HG03469 (cell line): ENCODE data around the gene BCCIP.

Source experiments
- ATAC-seq: cut with Tn5 transposase; IDR thresholded peaks from one replicate; pipeline ENCODE4 v1.9.1; 2021; ENCODE audit warnings: mild to moderate bottlenecking, moderate library complexity, moderate number of reproducible peaks; ENCODE audit not compliant: unreplicated experiment

Gene BCCIP

DNA sequence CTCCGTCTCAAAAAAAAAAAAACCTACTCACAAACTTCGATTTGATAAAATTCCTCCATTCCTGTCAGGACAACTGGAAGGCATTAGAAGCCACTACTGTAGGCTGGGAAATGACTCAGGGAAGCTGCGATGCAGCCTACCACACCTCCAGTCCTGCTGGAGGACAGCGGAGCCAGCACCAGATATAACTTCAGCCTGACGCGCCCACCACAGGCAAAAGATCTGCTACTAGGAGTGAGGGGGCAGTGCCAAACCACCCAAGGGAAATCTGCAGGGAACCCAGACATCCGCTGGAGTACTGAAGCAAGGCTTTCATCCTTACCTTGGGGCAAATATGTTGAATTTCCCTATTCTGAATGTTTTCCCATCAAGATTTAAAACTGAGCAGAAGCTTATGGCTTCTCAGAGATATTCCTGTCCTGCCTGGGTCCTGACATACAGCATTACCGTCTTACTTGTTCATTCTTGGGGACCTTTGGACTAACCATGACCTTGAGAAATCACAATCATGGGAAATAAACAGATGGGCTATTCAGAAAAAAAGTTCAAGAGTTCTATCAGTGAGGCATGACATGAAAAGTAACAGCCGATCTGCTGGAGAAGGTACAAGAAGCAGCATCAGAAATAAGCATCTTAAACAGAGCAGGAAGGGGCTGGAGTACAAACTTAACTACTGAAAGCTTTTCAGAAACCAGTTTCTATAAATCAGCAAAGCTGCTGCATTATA lies 20.4 kb downstream of the BCCIP start:
- ATAC-seq: no peak

DNA sequence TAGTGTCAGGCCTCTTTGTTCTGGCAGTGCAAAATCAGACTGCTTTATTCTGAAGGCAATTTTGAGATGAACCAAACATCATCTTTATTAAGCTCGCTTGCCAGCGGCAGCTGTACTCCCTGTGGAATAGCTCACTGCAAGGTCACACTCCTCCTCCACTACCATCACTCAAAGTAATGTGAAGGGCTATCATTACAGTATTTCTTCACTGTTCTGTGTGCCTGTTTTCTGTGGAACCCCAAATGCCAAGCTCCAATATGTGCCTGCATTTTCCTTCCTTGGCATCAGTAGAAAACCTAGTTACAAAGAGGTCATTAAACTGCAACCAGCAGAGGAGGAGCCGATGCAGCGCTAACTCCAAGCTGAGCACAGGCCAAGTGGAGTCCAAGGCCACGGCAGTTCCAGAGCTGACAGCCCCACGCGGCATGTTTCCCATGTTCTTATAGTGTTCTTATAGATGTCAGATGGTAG lies 21.4 kb downstream of the BCCIP start:
- no peak for ATAC-seq

DNA sequence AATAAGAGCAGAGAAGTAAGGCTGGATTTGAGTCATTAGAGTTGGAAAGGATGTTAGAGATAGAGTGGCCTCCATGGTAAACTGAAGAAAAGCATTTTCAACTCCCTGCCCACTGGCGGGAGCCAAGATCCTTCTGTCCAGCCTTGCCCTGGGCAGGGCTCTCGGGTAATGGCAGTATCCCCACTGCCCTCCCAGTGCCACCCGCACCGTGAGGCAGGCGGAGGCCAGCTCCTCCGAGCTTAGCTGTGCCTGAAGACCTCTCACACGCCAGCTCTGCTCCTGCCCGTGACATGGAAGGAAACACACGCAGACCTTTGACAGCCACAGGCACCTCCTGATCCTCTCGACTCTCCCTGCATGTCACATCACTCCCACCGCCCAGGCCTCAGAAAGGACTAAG lies 22.3 kb downstream of the BCCIP start:
- no peak for ATAC-seq

DNA sequence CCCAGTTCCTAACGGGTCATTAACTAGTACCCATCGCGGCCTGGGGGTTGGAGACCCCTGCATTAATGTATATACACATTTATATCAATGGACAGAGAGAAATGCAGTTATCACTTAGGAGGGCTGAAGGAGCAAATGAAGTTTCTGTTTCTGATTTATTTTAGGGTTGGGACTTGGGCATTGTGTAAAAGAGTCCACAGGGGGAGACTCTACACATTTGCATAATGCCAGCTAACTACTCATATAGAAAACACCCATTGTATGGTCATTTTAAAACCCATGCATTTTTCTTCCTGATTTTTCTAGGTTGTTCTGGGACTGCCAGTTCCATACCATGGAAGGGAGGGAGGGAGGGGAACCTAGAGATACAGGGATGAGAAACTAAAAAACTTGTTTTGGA lies 23.5 kb downstream of the BCCIP start:
- no peak for ATAC-seq

DNA sequence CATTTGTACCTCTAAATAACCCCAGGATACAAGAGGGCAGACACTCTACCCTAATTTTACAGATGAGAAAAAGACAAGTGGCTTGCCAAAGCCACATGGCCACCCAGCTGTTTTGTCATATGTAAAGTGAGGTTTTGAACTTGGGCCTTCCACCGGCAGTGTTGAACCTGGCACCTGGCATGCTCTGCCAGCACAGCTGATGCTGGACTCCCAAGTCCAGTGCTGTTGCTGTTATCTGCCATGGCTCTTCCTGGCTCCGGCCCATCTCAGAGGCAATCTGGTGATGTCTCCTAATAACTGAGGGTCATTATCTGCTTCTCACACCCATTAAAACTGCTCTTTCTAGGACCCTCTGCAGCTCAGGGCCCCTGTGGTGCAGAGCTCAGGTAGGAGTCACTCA lies 25.0 kb downstream of the BCCIP start:
- ATAC-seq: no peak

DNA sequence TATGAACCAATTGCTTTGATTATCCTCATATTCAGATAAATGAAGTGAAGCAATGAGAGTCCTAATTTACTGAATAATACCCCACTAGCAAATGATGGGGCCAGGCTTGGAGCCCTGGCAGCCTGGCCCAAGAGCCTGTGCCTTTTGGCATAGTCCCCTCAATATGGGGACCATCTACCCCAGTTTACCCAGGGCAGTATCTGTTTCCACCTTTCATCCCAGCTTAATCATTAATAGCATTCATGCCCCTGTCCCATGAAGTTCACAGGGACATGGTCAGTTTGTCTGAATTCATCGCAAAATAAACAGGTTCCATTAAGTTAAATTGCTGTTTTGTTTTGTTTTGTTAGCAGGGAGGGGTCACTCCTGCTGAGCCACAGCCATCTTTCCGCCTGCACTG lies 25.5 kb downstream of the BCCIP start:
- no peak for ATAC-seq

DNA sequence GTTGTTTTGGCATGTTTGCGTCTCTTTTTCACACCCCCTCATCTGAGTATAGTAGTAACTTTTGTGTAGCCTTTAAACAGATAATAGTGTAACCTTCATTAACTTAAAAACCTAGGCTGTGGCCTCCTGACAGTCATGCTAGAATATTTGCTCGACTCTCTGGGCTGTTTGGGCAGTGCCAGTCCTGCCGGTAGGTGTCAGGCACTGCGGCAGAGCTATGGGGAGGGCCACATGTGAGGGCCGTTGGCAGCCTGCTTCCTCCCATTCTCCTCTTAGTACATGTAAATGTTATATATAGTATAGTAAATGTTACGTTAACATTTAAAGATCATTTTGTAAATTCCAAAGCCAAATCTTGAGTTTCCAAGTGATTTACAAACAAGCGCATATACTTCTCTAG lies 26.1 kb downstream of the BCCIP start:
- no peak for ATAC-seq

DNA sequence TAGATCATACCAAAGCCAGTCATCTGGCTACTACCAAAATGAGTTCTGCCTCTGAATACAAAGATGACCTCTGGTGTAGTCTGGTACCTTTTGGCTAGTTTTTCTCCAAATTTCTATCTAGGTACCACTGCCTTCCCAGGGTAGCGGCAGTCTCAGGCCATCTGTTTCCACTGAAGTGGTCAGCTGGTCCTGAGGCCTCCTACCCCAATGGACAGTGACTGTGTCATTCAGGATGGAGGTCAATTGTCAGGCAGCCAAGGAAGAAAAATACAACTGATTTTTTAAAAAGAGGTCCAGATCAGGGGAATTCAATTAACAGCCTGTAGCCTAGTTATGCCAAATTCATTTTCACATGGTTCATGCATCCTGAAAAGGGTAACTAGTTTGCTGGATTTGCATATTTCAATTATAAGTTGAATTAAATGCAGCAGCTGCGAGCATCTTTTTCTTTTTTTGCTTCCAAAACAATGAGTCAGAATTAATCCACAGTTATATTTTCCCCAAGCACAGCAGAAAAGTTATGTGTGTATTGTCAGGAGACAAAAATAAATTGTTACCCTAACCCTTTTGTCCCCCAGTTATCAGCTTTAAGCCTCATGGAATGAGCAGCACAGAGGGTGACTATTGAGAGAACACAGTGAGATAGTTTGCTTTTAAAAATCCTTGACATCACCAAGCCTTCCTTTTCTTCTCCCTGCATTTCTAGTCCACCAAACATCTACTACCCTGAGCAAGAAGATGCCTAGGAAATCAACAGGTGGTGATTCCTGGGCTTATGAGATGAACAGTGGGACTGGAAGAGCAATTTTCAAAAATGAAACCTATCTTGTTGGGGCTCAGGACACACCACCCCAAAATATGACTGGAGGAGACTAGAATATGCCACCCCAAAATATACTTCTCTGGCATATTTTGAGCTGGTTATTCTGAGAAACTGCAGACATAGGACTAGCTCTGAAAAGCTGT lies 27.7 kb downstream of the BCCIP start:
- no peak for ATAC-seq

DNA sequence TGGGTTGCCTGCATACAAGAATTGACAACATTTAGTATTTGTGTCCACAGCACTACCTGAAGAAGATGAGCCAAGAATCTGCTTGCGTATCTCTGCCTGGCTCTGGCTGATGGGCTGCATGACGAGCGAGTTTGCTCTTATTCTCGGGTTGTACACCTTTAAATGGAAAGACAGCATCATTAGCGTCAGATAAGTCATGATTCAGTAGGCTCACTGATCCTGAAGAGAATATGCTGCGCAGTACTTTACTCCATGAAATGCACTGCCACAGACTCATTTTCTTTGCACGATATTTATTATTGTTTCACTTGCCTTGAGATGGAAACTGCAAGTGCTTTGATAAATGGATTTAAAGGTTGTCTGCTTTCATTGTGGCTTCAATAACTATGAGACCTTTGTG lies 29.1 kb downstream of the BCCIP start:
- no peak for ATAC-seq

DNA sequence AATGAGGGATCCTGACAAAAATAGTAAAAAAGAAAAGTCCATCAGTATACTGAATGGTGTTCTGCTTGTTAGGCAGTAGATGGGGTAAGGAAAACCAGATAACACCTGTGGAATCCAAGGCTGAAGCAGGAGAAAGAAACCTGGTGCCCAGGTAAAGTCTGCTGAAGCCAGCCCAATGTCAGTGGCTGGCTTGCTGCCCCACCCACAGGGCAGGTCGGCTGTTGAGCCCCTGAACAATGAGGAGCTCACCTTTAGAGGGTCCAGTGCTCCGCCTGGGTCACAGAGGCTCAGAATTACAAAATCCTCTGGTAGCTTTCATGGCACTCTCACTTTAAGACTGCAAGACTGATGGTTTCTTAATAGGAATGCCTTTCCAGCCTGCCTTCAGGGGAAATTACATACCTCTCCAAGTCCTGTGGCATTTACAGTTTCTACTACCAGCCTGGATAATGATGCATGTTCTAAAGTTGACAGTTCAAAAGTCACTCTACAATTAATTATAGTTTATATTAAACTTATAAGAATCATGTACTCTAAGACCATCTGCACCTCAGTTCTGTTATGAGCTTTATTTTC lies 33.9 kb downstream of the BCCIP start:
- ATAC-seq: no peak

DNA sequence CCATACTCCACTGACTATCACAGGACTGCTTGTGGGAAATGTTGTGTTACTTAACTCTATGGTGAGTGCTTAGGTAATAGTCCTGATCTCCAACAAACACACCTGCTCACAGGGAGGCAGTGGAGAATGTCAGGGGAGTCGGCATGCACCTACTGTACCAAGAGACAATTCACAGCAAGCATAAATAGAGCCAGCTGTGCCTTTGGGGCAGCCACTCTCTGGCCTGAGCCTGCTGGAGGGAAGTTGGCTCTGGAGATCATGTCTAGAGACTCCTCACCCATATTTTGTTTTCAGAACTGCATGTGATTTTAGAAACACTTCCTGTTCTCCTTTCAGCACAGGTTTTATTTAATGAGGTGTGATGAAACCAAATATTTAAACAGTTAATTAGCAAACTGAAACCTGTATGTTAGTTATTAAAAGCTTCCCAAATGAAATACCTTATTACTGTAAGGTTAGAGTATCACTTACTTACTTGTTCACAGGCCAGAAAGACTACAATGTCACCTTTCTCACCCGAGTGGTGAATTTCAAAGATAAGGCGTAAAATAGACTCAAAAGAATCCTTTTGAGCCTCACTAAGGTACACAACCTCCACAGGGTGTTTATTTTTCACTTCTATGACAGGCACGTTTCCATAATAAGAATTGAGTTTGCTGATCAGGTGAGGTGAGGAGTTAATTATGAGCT lies 35.9 kb downstream of the BCCIP start:
- no peak for ATAC-seq

DNA sequence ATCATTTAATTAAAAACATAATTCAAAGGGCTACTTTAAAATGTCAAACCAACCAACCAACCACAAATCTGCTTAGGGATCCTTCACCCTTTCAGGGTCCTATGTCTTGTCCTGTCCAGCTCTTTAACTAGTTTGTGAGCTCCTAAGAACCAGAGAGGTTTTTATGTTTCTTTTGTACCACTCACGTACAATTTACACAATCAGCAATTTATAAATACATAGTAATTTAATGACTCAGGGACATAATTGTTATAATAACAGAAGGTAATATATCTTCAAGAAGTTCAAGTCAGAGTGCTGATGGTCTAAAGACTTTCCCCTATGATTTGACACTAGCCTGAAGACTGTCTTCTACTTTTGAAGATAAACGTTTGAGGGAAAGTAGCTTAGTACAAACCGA lies 41.8 kb downstream of the BCCIP start:
- no peak for ATAC-seq

DNA sequence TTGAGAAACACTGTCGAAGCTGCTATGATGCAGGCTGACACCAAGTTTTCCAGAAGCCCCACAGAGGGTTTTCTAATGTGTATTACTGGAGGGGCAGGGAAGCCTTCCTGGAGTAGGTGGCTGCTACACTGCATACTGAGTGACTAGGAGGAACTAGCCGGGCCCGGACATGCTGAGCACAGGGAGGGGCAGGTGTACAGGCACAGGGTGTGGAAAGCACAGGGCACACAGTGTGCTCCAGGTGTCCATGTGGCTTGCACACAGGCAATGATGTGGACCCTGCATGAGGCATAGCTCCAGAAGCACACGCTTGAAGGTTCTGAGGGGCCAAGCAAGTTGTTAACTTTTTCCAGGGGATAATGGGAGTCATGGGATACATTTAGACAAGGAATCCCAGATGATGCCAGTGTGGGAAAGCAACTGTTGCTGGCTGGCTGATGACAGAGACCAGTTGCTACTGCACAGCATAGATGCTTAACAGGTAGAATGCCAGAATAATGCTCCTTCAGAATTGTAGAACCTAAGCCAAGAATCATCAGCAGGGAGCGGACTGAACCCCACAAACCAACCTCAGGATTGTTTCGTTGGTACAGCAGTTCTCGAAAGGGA lies 43.2 kb downstream of the BCCIP start:
- no peak for ATAC-seq

DNA sequence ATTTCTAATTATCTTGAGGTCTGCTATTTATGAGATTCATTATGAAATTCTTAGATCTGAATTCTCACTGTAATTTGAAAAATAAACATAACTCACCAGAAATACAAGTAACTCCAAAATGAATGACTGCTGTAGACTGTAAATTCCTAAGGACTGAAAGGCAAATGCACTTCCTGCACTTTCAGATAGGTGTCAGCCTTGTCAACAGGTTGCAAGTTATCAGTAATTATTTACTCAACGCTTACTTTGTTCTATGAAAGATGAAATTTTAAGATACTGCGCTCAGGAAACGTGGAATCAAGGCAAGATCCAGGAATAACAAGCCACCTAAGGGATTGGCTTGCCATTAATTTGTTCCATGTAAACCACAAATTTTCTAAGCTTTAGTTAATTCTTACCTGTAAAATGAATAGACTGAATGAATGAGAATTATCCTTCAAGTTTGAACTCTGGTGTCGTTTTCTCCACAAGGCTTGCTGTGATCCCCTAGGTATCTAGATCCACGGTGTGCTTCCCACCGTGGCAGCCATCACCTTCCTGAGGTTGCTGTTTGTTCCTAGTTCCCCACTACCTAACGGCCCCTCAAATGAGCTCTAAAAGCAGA lies 45.1 kb downstream of the BCCIP start:
- ATAC-seq: peak; percentile 58

DNA sequence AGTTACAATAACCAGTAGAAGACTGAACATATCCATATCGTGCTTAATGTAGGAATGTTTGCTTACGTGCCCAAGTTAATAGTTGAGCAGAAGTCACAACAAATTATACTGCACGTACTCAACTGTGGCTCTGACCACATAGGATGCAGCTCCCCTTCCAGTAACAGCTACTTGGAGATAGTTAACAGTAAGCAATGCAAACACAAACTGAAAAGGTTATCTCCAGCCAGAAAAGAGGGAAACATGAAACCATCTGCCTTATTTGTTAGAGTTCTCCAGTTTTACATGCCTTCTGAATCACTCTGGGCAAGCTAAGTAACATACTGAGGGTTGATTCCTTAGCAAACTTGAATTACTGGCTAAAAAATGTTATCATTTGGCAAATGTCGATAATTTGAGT lies 48.0 kb downstream of the BCCIP start:
- ATAC-seq: no peak

DNA sequence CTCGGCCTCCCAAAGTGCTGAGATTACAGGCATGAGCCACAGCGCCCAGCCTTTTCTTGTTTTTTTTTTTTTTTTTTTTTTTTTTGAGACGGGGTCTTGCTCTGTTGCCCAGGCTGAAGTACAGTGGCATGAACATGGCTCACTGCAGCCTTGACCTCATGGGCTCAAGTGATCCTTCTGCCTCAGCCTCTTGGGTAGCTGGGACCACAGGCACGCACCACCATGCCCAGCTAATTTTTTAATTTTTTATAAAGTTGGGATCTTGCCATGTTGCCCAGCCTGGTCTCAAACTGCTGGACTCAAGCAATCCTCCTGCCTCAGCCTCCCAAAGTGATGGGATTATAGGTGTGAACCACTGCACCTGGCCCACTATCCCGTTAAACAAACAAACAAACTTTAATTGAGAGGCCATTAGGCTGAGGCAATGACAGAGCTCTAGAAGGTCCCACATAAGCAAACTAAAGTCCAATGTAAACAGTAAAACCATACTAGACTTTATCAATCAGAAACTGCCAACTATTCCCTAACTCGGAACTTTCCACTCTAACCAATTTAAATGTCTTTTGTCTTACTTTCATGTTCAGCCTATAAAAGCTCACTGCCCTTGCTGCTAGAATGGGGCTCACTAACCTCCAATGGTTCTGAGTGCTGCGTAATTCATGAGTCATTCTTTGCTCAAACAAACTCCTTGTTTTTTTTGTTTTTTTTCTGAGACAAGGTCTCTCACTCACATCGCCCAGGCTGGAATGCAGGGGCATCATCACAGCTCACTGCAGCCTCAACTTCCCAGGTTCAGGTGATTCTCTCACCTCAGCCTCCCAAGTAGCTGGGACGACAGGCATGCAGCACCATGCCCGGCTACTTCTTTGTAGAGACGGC lies 55.9 kb downstream of the BCCIP start:
- no peak for ATAC-seq

DNA sequence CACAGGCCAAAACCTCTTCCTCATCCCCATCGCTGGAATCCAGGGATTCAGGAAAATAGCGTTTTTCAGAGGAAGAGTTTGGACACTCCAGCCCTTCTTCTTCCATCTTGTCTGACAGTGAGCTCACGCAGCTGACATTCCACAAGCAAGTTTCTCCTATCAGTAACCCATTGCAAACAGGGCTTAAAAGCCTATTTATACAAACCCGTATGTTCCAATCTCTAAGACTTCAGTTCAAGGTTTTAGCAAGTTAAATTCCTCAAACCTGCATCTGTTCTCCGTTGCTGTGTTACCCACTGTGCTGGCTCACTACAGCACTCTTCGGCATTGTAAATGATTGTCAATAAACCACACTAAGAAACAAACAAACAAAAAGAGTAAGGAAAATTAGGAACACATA lies 57.4 kb downstream of the BCCIP start:
- ATAC-seq: no peak

DNA sequence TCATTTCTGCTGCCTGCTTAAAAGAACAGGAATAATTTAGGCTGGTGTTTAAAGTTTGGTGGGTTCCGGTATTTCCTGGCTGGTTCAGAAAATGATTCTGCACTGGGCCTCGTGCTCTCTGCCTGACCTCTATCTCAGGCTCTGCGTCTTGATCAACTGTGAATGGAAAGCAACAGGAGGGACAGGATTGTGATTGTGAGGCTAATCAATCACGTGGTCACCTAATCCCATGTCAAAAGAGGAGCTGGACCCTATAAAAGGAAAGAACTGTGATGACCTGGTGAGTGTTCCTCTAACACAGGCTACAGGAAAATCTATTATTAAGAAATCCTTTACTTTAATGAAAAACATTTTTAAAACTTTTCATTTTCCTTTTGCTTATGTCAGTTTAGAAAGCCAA lies 57.8 kb downstream of the BCCIP start, which contains the start of gene DHX32:
TSS of gene DHX32 (minus strand) at position 101 of the 400 bp plus-strand sequence. CDS start 468 bp downstream, outside the sequence.
- ATAC-seq: no peak

DNA sequence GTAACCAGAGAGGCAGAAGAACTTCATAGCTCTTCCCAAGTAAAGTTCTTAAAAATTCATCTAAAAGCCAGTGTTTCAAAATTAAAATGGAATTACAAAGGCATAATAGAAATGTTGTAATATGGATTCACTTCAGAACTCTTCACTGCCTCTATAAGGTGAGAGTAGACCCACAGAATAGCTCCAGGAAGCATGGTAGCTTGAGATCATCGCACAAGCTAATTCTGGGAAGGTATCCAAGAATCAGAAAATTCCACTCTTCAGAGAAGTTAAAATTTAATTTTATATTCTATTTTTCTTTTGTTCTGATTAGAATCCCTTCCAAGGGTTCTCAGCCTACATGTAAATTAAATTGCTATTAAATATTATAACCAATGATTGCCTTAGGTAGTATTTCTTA lies 59.2 kb downstream of the BCCIP start:
- ATAC-seq: no peak
